B cell (primary cell): ENCODE data around the gene ZNF182. TPM values are rescaled to one million over a fixed set of nuclear protein-coding genes. Genes with fewer than 3 reads are reported as not detected.

ENCODE experiments used
- ATAC-seq: fragments of 200-7000 bp; cut with Tn5 transposase; one replicate; pipeline ENCODE4 v1.10.0; 2021; ENCODE audit warnings: low read depth, mild to moderate bottlenecking, moderate number of reproducible peaks, moderate library complexity
- CTCF ChIA-PET: fragments of 350-600 bp; sonication (Branson Sonifier 250); formaldehyde crosslinking; loops from one replicate; lab custom pipeline; 2021; ENCODE audit warnings: antibody characterized with exemption, inconsistent platforms; lab: Charles Lee
- POLR2A ChIA-PET: fragments of 350-600 bp; sonication (Branson Sonifier 250); formaldehyde crosslinking; loops from one replicate; lab custom pipeline; 2021; ENCODE audit warnings: antibody characterized with exemption; lab: Charles Lee
- DNase-seq: peaks from one replicate; pipeline ENCODE4 v3.0.0; 2013
- H2AFZ ChIP-seq: 2 replicates; pipeline ENCODE4 v1.6.1; 2012; ENCODE audit warnings: mild to moderate bottlenecking, low read depth, low read length; ENCODE audit not compliant: insufficient read depth, poor library complexity, severe bottlenecking
- H3K27ac ChIP-seq, 2 donors: 1 replicate in 1 of 2; 2 replicates in 1 of 2; pipeline ENCODE4 v1.5.1; 2012 to 2013; ENCODE audit warnings: low read length in 2 of 2, mild to moderate bottlenecking in 2 of 2, moderate library complexity in 1 of 2
- H3K27me3 ChIP-seq, 4 experiments: fragments of 200-600 bp in 1 of 4; sonication (generic) in 1 of 4; replicated peaks in 1 of 4; 1 replicate in 2 of 4; 2 replicates in 2 of 4; pipeline versions ENCODE4 v1.6.1 to v1.7.0; 2013 to 2016; ENCODE audit warnings: low read length in 3 of 4, mild to moderate bottlenecking in 2 of 4, mixed read lengths in 1 of 4, moderate library complexity in 1 of 4; ENCODE audit not compliant: insufficient read depth in 4 of 4, control insufficient read depth in 3 of 4; ENCODE audit errors: control extremely low read depth in 1 of 4
- H3K36me3 ChIP-seq, 2 experiments: replicated peaks in 1 of 2; 1 replicate in 1 of 2; 2 replicates in 1 of 2; pipeline versions ENCODE4 v1.6.1 to v1.7.1; 2013; ENCODE audit warnings: low read length in 1 of 2; ENCODE audit not compliant: insufficient read depth in 2 of 2, control insufficient read depth in 1 of 2; ENCODE audit errors: control extremely low read depth in 1 of 2, extremely low read depth in 1 of 2
- H3K4me1 ChIP-seq, 2 donors: fragments of 200-600 bp in 1 of 2; sonication (generic) in 1 of 2; 1 replicate in 1 of 2; 2 replicates in 1 of 2; pipeline versions ENCODE4 v1.5.1 to v1.6.1; 2013 to 2017; ENCODE audit warnings: low read length in 2 of 2; ENCODE audit not compliant: control insufficient read depth in 2 of 2, insufficient read depth in 2 of 2
- H3K4me2 ChIP-seq: replicated peaks from 2 replicates; pipeline ENCODE3; 2012; ENCODE audit warnings: mild to moderate bottlenecking, low read depth, low read length; ENCODE audit not compliant: poor library complexity, severe bottlenecking
- H3K4me3 ChIP-seq, 5 experiments: fragments of 200-600 bp in 1 of 5; sonication (generic) in 1 of 5; 1 replicate in 3 of 5; 2 replicates in 2 of 5; pipeline versions ENCODE4 v1.5.1 to v1.7.0; 2011 to 2016; ENCODE audit warnings: low read length in 4 of 5, mild to moderate bottlenecking in 4 of 5, low read depth in 2 of 5, control low read depth in 1 of 5, moderate library complexity in 1 of 5; ENCODE audit not compliant: insufficient read depth in 1 of 5; ENCODE audit errors: control extremely low read depth in 1 of 5, extremely low read depth in 1 of 5
- H3K79me2 ChIP-seq: fragments of 200-600 bp; sonication (generic); one replicate; pipeline ENCODE4 v1.6.0; 2016; ENCODE audit warnings: low read length; ENCODE audit not compliant: control insufficient read depth, insufficient read depth
- H3K9ac ChIP-seq: fragments of 200-600 bp; sonication (generic); 2 replicates; pipeline ENCODE4 v1.6.1; 2017; ENCODE audit warnings: mild to moderate bottlenecking, low read length, moderate library complexity
- H3K9me3 ChIP-seq, 3 donors: one replicate each; pipeline versions ENCODE4 v1.6.1 to v1.7.1; 2013; ENCODE audit warnings: low read length in 2 of 3; ENCODE audit not compliant: control insufficient read depth in 2 of 3, insufficient read depth in 1 of 3; ENCODE audit errors: control extremely low read depth in 1 of 3
- H4K20me1 ChIP-seq: 2 replicates; pipeline ENCODE4 v1.6.0; 2012; ENCODE audit warnings: mild to moderate bottlenecking, low read length; ENCODE audit not compliant: insufficient read depth, control insufficient read depth, poor library complexity, severe bottlenecking
- H3K27ac Mint-ChIP-seq: one replicate; pipeline ENCODE4 v1.8.0; 2021; ENCODE audit warnings: mixed read lengths
- H3K27me3 Mint-ChIP-seq: one replicate; pipeline ENCODE4 v1.8.0; 2021; ENCODE audit warnings: mixed read lengths
- H3K4me1 Mint-ChIP-seq: one replicate; pipeline ENCODE4 v1.8.0; 2021; ENCODE audit warnings: mixed read lengths
- H3K4me3 Mint-ChIP-seq: one replicate; pipeline ENCODE4 v1.8.0; 2021; ENCODE audit warnings: mixed read lengths
- H3K9me3 Mint-ChIP-seq: one replicate; pipeline ENCODE4 v1.8.0; 2022; ENCODE audit warnings: mixed read lengths; ENCODE audit not compliant: insufficient read depth
- EZH2 ChIP-seq: IDR thresholded peaks from 2 replicates; pipeline ENCODE4 v1.6.1; 2012; ENCODE audit warnings: borderline replicate concordance, low read depth, mild to moderate bottlenecking, moderate library complexity, low read length; ENCODE audit not compliant: insufficient read depth, poor library complexity, severe bottlenecking
- WGBS: methylation state at CpG from one replicate; pipeline ENCODE4 v1.1.5; 2013; ENCODE audit warnings: missing lambda C conversion rate; ENCODE audit not compliant: insufficient coverage; 5-methylcytosine and 5-hydroxymethylcytosine counted together
- intact Hi-C: fragments of 100-400 bp; cut with micrococcal nuclease; formaldehyde crosslinking; loops from one replicate; pipeline ENCODE4 v1.10.0; 2022
- polyA plus RNA-seq: library from polyadenylated mRNA; depleted of rRNA; stranded (reverse); fragments of >200 nt; gene quantifications from 2 replicates; pipeline ENCODE4 v1.2.3, GENCODE V29; 2012
- total RNA-seq, 2 donors: library from RNA; stranded (reverse); fragments of 120-200 nt in 1 of 2; gene quantifications; 1 replicate in 1 of 2; 2 replicates in 1 of 2; pipeline versions ENCODE4 v1.2.3 to v1.2.4, GENCODE V29; 2013 to 2022
- TF ChIP-seq, protein P1 (sequence below): fragments of 200-600 bp; IDR thresholded peaks from one replicate; pipeline ENCODE4 v1.8.0; 2022; ENCODE audit warnings: antibody characterized with exemption, mild to moderate bottlenecking

Gene ZNF182
- total and polyA plus RNA-seq, 2 donors (not counting 1 experiment from before 2014, with no cell fraction given) = 4.0 to 12.6 TPM

DNA sequence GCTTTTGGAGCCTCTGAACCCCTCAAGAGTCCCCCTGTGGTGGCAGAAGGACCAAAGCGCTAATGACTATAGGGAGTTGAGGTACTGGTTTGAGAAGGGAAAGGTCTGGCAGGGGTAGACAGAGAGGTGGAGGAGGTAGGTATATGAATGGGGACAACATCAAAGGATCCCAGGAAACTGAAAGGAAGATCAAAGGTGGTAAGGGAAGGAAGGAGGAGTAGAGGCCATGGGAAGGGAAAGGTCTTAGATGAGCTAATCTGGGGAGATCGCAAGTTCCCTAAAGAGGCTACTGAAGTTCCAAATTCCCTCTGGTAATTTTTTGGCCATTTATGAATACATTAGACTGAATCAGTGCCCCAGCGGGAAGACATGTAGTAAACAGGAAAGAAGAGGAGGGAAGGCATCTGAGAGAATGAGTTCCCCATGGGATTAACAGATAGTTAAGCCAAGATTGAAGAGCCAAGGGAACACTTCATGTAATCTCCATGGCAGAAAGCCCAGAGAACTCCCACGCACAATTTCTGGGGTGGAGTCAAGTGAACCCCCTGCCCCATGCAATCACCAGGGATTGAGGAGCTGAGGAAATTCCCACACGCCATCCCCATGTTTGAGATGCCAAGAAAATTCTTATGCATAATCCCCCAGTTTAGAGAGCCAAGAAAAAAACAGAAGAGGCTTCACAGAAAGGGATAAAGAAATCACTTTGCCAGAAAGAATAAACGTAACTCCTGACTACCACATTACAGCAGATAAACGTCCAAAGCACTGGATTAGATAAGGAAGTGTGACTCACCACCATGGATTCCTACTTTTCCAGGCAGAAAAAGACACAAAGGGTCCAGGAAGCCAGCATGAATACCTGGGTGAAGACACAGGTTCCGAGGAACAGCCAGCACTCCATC is 41.9 kb upstream of the ZNF182 start:
- Mint-ChIP-seq H3K27me3 (no peaks in the 10 kb centered on the region), H3K4me3 (no peak overlapping the region), H3K27ac (no peak overlapping the region), H3K9me3 (no peaks in the 10 kb centered on the region), H3K4me1 (no peaks in the 10 kb centered on the region)
- Histone ChIP-seq H3K4me2 (no peak overlapping the region), H3K4me1 (no peaks in the 10 kb centered on the region), H2AFZ (no peak overlapping the region), H3K27me3 (no peaks in the 10 kb centered on the region), H3K36me3 (no peaks in the 10 kb centered on the region), H3K9ac (no peak overlapping the region), H3K9me3 (no peaks in the 10 kb centered on the region), H3K79me2 (no peaks in the 10 kb centered on the region), H3K4me3 (no peak overlapping the region), H3K27ac (no peak overlapping the region), H4K20me1 (no peaks in the 10 kb centered on the region)
- intact Hi-C loops = no loop called here
- ChIA-PET CTCF (no interaction called here), POLR2A (no interaction called here)
- WGBS = 100% methylated on average over 1 of the region's 8 CpGs
- DNase-seq (no peak), ATAC-seq (no peak)
- TF ChIP-seq, protein P1, sequence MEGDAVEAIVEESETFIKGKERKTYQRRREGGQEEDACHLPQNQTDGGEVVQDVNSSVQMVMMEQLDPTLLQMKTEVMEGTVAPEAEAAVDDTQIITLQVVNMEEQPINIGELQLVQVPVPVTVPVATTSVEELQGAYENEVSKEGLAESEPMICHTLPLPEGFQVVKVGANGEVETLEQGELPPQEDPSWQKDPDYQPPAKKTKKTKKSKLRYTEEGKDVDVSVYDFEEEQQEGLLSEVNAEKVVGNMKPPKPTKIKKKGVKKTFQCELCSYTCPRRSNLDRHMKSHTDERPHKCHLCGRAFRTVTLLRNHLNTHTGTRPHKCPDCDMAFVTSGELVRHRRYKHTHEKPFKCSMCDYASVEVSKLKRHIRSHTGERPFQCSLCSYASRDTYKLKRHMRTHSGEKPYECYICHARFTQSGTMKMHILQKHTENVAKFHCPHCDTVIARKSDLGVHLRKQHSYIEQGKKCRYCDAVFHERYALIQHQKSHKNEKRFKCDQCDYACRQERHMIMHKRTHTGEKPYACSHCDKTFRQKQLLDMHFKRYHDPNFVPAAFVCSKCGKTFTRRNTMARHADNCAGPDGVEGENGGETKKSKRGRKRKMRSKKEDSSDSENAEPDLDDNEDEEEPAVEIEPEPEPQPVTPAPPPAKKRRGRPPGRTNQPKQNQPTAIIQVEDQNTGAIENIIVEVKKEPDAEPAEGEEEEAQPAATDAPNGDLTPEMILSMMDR = no peak
- no peak for TF ChIP-seq EZH2

DNA sequence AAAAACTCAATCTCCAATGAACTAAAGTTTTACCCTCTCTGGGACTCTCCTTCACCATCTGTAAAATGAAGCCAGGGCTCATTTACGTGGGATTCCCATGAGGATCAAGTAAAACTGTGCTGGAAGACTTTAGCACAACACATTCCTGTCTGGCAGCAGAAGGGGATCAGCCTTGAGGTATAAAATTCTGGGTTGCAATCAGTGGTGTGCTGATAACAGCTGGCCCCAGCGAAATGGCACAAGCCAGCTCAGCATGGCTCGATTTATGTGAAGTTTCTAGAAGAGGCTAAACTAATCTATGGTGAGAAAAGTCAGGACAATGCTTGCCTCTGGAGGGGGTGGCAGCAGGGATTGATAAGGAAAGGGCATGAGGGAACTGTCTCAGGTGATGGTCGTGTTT is 39.3 kb upstream of the ZNF182 start:
- POLR2A ChIA-PET = no interaction called here
- CTCF ChIA-PET = no interaction called here
- Histone ChIP-seq H3K4me2 (no peak overlapping the region), H3K36me3 (no peaks in the 10 kb centered on the region), H3K79me2 (no peaks in the 10 kb centered on the region), H3K4me3 (no peak overlapping the region), H2AFZ (no peak overlapping the region), H3K27me3 (no peaks in the 10 kb centered on the region), H3K9ac (no peak overlapping the region), H3K9me3 (no peaks in the 10 kb centered on the region), H3K4me1 (no peaks in the 10 kb centered on the region), H4K20me1 (no peaks in the 10 kb centered on the region), H3K27ac (no peak overlapping the region)
- DNase-seq (no peak), ATAC-seq (no peak)
- intact Hi-C loops = no loop called here
- TF ChIP-seq, protein P1 = no peak
- no peak for TF ChIP-seq EZH2
- no peaks in the 10 kb centered on the region for H3K4me1 Mint-ChIP-seq
- no peak overlapping the region for H3K27ac Mint-ChIP-seq
- 100% methylated on average over 2 of the region's 4 CpGs for WGBS
- H3K4me3 Mint-ChIP-seq = no peak overlapping the region
- no peaks in the 10 kb centered on the region for H3K27me3 Mint-ChIP-seq
- no peaks in the 10 kb centered on the region for H3K9me3 Mint-ChIP-seq
